Measurements from ENCODE around the gene TUBGCP4.

TUBGCP4 gene

GRCh38 chr15:43403616-43404015, 32.7 kb downstream of the TUBGCP4 start:
- no peak for DNase-seq (ENCODE audit: low read depth)

DNA sequence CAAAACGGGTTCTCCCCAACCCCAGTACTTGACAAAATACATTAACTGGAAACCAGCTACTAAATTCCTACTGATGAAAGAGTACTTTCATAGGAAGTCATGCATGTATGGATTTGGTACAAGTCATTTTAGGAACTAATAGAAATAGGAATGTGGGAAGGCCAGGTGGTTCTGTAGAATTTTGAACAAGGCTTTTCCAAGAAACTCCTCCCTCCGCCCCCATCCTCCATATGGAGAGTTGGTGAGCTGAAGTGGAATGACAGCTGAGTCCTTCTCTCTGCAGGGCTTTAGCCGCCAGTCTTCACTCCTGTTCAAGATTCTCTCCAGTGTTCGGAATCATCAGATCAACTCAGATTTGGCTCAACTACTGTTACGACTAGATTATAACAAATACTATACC, 33.2 kb downstream of the TUBGCP4 start:
- no peak for DNase-seq (ENCODE audit: low read depth)

GRCh38 chr15:43406189-43406588, 35.3 kb downstream of the TUBGCP4 start:
- DNase-seq (ENCODE audit: low read depth): no peak

- no peak for DNase-seq (ENCODE audit: low read depth)
Observed at GRCh38 chr15:43406808-43407207, 35.9 kb downstream of the TUBGCP4 start.

DNA sequence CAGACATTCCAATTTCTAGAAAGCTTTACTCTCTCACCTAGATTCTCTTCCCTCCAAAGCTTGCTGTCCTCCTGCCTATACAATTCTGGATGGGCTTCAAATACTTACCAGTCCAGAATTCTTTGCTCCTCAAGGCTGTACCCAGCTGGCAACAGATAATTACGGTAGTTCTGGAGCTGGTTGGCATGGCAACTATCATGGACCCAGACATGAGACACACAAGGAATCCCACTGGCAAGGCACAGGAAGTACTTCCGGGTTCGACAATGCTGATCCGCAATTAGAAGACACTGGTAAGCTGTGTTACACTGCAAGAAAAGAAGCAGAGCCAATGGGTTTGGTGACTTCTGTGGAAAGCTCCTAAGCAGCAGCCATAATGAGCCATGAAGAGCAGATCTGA, 37.9 kb downstream of the TUBGCP4 start:
- no peak for DNase-seq (ENCODE audit: low read depth)

DNA sequence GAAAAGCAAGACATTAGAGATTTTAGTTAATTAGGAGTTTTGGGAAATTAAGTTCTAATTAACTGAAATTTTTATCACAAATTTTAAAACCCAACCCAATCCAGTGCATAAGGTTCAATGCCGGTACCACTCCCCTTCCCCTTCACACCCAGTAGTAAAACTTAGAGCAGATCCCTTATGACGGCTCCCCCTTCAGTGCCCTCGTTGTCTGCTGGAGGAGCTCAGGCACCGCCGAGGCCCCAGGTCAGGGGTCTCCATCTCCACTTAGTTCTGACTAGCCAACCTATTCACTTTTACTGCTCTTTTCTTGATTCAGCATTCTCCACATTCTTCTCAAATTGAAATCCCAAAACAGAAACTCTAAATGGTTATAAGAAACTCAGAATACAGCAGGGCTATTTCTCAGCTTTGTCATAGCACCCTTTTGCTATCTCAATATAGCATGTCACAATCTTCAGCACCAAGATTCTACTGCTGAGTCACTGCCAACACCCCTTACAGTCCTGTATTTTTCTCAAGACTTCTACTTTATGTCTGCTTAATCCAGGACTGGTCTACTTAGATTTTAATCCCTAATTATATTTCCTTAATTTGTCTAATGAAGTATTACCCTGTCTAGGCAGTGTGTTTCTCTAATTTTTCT, 39.8 kb downstream of the TUBGCP4 start:
- DNase-seq (ENCODE audit: low read depth): no peak

DNA sequence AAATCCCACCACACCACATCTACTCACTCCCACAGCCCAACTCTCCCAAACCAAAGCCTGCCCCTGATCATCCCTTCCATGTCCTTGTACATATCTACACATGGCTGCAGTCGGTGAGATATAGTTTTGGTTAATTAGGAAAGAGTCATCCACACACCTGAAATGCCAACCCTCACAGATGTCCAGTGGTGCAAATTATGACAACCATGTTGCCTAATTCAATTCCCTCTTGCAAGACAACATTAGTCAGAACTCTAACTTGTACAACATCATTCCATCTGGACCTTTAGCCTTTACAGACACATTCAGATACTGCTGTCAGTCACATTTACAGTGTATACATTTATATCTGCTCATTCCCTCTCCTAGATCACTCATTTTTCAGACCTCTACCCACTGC, 41.2 kb downstream of the TUBGCP4 start:
- no peak for DNase-seq (ENCODE audit: low read depth)

DNA sequence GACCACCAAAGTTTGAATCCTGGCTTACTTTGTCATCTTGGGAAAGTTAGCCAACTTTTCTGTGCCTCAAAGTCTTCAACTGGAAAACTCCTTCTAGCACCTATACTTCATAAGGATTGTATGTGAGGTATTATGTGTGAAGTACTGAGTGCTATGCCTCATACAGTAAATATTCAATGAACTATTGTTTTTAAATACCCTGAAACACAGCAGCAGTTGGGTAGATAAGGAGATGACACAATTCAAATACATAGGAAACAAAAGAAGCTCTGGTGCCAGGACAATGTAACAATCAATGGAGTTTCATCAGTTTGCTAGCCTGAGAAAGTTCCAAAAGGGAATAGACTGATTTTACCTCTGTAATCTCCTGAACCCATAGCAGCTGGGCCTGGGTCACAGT, 43.3 kb downstream of the TUBGCP4 start:
- no peak for DNase-seq (ENCODE audit: low read depth)

DNA sequence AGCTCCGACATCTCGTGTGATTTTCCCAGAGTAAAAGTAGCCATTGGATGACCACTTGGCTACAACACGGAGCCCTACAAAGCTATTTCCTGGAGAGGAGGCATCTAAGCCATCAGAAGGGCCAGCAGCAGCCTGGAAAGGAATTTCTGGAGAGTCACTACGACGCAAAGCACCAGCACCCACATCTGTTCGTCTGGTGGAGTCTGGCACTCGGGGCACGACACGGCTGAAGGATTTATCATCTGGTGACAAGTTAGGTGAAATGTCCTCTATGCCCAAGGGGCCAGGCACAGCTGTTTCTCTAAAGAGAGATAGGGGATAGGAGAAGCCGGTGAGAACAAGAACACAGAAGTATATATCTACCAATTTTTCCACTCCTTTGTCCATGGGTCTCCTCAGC, 49.5 kb downstream of the TUBGCP4 start:
- no peak for DNase-seq (ENCODE audit: low read depth)

- no peak for DNase-seq (ENCODE audit: low read depth)
Observed at GRCh38 chr15:43420876-43421275, 50.0 kb downstream of the TUBGCP4 start.

- DNase-seq (ENCODE audit: low read depth): no peak
Observed at GRCh38 chr15:43423793-43424192, 52.9 kb downstream of the TUBGCP4 start.

- no peak for DNase-seq (ENCODE audit: low read depth)
Observed at GRCh38 chr15:43429687-43430086, 58.8 kb downstream of the TUBGCP4 start.

- DNase-seq (ENCODE audit: low read depth): no peak
Observed at GRCh38 chr15:43433165-43433564, 62.3 kb downstream of the TUBGCP4 start.

- DNase-seq (ENCODE audit: low read depth): no peak
Observed at GRCh38 chr15:43433661-43434303, 62.9 kb downstream of the TUBGCP4 start.

DNA sequence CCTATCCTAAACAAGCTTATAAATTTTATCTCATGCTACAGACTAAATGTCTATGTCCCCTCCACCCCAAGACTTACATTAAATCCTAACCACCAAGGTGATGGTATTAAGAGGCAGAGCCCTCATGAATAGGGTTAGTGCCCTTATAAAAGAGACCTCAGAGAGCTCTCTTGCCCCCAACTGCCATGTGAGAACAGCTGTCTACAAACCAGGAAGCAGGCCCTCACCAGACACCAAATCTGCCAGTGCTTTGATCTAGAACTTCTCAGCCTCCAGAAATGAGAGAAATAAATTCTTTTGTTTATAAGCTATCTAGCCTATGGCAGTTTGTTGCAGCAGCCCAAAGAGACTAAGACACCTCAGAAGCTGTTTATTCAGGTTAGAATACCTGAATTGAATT, 63.5 kb downstream of the TUBGCP4 start:
- no peak for DNase-seq (ENCODE audit: low read depth)

DNA sequence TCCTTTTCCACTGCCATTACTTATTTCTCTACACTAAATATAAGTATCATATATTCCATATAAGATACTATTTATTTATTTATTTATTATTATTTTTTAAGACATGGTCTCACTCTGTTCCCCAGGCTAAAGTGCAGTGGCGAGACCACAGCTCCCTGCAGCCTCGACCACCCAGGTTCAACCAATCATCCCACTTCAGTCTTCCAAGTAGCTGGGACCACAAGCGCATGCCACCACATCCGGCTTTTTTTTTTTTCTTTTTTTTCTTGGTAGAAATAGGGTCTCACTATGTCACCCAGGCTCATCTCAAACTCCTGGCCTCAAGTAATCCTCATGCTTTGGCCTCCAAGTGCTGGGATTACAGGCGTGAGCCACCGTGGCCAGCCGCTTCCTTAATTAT, 65.5 kb downstream of the TUBGCP4 start:
- DNase-seq (ENCODE audit: low read depth): no peak

GRCh38 chr15:43439268-43439667, 68.4 kb downstream of the TUBGCP4 start:
- DNase-seq (ENCODE audit: low read depth): no peak

- no peak for DNase-seq (ENCODE audit: low read depth)
Observed at GRCh38 chr15:43440721-43441281, 69.9 kb downstream of the TUBGCP4 start.

- DNase-seq (ENCODE audit: low read depth): no peak
Observed at GRCh38 chr15:43441316-43441715, 70.4 kb downstream of the TUBGCP4 start.

DNA sequence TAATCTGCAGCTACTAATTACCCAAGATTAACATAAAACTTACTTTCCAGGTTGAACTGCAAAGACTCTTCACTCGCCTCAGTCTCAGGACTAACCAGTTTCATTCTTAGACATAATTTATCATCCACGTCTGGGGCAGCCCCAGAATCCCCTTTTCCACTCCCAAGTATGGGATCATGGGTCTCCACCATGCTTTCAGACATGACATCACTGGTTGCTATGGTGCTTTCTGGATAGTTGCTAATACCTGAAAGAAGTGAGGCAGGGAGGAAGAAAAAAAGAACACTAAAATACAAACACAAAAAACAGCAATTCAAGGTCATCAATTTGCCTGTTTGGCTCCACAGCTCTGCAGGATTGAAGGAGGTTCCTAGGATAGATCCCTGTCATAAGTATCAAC, 75.4 kb downstream of the TUBGCP4 start:
- no peak for DNase-seq (ENCODE audit: low read depth)

- no peak for DNase-seq (ENCODE audit: low read depth)
Observed at GRCh38 chr15:43449981-43450380, 79.1 kb downstream of the TUBGCP4 start.
